Right renal cortex interstitium (tissue), 3 donors: Measurements from ENCODE around the gene KCNIP3. TPM values are rescaled to one million over a fixed set of nuclear protein-coding genes. Genes with fewer than 3 reads are reported as not detected.
"Not testable (repeated sequence)": the region's sequence is repeated elsewhere in the genome, so short reads cannot be mapped to it uniquely, and the experiment has no call there.

Experiments used
- DNase-seq, 3 donors: peaks; one replicate each; pipeline ENCODE4 v3.0.0-alpha.2; 2013; ENCODE audit warnings: low read depth in 3 of 3, low spot score in 2 of 3
- polyA plus RNA-seq, 3 donors: library from polyadenylated mRNA; unstranded; fragments of 120-200 nt; gene quantifications; one replicate each; pipeline ENCODE4 v1.2.1, GENCODE V29; 2013; ENCODE audit not compliant: insufficient read length in 3 of 3

The KCNIP3 gene
- 10 to 100 TPM; 14.0 to 14.7 (median 14.4) TPM for polyA plus RNA-seq

DNA sequence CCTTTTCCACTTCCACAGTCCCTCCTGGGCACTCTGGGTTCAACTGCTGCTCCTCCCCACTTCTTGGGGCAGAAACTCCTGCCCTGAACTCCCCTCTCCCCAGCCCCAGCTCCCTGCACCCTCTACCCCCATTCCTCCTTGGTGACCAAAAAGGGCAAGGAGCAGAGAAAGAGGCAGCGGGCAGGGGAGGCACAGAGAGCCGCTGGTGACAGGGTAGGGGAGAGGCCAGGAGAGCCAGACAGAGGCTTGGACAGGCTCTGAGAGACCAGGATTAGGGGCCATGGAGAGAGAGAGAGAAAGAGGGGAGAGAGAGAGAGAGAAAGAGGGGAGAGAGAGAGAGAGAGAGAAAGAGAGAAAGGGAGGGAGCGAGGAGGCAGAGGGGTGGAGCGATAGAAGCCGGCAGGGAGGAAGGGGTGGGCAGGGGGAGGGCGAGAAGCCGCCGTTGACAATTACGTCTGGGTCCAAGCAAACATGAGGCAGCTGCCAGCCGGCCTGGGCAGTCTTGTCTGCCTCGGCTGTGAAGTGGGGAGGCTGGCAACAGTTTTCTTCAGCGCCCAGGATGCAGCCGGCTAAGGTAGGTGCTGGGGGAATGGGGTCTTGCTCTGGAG, at the start of gene KCNIP3:
TSS of gene KCNIP3 (plus strand) at position 468 of the 608 bp plus-strand sequence. CDS start at position 560, 92 bp downstream.
- DNase-seq = no peak

DNA sequence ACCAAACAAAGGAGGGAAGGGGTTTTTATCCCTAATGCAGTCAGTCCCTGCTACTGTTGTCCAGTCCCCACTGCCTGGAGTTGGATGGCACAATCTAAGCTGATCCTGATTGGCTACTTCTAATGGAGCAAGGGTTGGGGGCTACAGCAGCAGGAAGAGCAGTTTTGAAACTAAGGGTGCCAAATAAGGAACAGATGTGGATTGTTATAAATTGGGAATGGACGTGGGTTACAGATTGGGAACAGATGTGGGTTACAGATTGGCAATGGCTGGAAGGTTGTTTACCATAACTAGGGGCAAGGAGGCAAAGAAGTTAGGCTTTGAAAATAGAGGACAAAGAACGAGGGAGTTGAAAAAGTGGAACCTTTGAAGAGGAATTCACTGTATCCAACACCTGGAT, 38.9 kb upstream of the KCNIP3 start:
- no peak for DNase-seq

DNA sequence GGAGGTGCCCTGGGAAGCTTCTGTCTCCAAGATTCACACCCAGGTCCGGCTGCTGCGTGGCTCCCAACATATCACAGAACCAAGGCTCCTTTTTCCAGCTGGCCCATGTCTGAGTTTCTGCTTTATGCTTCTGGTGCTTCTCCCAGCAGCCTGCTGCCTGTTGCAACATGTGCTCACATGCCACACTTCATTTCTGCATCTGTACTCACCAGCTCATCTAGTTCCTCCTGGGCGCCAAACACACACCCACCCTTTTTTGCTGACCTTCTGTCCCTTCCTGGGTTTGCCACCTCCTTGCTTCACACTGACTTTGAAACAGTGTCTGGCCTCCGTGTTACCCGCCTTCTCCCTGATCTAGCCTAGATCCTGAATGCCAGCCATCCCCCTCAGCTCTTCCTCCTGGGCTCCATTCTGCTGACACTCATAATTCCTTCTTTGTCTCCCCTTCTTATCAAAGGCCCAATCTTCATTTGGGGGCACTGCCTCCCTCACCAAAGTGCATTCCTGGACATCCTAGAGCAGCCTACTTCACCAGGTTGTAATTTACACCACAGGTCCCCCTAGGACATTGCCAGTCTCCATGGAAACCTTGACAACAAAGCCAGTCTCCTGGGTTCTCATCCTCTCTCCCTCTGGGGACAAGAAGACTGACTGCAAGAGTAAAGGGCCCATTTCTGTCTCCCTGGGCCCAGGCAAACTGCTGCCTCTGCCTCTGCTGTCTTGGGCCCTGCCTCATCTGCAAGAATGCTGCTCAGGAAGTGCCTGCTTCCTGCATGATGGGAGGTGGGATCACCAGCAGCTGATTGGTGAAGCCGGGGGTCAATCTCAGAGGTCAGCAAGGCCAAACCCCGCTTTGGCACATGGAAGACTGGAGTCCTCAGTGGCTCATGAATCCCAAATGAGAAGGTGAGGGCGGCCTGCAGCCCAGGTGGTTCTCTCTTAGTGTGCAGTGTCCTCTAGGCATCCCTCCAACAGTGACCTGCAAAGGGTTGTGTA, 36.8 kb upstream of the KCNIP3 start:
- DNase-seq = no peak

DNA sequence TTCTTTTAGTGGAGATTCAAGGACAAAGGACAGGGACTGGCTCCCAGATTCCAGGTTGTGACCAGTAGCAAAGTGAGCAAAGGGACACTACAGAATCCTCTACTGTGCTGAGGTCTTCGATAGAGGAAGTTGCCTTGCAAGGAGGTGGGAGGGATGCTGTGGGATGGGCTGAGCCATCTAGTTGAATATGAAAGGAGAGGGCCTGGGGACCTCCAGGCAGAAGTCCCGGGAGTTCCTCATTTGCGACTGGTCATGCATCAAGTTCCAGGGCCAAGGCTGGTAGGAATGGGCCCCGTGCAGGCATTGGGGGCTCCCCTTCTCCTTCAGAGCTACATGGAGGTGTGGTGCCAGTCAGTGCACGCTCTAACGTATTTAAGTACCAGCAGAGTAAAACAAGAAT, 35.5 kb upstream of the KCNIP3 start:
- DNase-seq = no peak

DNA sequence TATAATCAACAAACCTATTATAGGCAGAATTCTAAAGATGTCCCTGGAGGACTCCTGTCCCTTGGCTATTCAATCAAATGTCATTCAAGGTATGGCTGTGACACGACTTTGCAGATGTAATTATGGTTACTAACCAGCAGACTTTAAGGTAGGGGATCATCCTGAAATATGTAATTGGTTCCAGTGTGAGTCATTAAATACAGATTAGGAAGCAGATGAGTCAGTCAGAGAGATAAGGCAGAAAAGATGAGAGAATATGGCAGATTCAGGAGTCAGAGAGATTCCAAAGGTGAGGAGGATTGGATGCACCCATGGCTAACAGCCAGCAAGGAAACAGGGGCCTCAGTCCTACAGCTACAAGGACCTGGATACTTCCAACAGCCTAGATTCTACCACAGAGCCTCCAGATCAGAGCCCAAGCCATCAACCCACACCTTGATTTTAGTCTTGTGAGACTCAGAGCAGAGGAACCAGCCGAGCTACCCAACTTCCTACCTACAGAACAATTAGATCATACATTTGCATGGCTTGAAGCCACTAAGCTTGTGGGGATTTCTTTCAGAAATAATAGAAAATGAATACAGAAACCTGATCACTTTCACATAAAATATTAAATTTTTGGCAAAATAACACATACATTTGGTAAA, 34.1 kb upstream of the KCNIP3 start:
- no peak for DNase-seq

DNA sequence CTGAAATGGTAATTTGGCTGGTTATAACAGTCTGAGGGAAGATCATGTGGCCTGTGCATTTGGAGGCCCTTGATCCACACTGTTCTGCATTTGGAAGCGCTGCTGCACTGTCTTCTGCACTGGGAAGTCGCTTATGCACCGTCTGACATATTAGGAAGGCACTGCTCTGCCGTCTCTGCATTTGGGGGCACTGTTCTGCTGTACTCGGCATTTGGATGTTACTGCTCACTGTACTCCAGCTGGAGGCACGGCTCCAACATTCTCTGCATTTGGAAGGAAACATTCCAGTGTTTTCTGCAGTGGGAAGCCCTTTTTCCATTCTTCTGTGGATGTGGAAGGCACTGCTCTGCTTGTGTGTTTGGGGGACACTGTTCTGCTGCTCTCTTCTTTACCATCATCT, 32.5 kb upstream of the KCNIP3 start:
- DNase-seq = no peak

DNA sequence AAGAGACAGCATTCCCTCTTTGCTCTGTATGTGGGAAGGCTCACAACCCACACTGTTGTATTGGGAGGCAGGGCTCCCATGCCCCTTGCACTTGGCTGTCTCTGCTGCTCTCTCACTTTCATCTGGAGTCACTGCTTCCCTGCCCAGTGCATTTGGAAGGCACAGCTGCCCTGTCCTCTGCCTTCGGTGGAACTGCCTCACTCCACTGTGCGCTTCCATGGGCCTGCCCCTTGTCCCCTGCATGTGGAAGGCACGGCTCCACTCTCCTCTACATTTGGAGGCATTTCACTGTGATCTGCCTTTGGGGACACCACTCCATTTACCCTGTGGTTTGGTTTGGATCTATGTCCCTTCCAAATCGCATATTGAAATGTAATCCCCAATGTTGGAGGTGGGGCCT, 32.0 kb upstream of the KCNIP3 start:
- DNase-seq = no peak

DNA sequence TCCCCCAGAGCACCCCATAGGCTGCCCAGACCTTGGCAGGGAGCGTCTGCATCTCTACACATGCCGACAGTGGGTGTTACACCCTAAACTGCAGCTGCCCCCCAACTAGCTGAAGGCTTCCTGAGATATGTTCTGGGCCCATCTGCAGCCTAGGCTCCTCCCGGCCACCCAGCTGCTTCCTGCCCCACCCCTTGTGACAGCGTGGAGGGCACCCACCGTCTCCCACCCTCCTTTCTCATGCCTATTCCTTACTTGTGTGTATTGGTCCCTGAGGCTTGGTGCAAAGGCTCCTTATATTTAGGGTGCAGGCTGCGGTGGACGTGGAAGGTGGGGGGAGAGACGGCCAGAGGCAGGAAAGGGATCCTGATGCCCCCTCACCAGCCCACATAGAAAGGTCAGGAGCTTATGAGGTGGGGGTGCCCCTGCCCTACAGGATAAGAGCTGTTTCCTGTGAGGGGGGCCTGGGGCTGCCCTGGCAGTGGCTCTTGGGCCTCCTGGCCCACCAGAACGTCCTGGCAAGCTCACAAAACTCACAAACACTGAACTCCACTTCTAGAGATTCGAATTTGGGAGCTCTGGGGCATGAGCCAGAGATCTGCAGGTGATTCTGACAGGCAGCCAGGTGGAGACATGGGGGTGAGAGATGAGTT, 30.2 kb upstream of the KCNIP3 start:
- DNase-seq = no peak

DNA sequence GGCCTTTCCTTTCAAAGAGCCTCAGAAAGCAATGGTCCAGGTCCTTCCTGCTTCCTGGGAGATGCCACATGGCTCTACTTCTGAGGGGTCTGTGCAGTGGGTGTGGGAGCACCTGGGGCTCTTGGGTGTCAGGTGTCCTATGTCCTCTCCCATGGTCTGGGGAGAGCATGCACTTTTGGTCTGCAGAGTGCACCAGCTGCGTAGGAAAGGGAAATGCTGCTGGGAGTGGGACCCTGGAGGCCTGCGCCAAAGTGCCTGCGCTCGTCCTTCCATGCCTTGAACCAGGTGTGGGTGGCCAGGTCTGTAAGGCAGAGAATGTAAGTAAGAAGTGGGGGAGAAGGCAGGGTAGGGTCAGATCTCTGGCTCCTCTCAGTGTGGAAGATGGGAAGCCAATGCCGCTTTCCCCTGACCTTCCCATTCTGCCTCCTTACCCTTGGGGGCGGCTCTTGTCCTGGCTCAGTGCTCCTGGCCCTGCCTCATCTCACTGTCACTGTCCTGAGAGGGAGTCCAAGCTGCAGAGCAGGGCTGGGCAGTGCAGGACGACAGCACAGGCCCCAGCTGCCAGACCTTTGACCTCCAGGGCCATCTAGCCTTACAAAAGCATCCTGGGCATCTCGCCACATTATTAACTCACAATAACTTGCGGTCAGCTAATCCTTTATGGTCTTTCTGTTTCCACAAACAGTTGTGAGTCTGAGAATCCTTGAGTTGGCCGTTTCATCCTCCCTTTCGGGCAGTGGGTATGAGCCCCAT, 29.5 kb upstream of the KCNIP3 start:
- DNase-seq = no peak

DNA sequence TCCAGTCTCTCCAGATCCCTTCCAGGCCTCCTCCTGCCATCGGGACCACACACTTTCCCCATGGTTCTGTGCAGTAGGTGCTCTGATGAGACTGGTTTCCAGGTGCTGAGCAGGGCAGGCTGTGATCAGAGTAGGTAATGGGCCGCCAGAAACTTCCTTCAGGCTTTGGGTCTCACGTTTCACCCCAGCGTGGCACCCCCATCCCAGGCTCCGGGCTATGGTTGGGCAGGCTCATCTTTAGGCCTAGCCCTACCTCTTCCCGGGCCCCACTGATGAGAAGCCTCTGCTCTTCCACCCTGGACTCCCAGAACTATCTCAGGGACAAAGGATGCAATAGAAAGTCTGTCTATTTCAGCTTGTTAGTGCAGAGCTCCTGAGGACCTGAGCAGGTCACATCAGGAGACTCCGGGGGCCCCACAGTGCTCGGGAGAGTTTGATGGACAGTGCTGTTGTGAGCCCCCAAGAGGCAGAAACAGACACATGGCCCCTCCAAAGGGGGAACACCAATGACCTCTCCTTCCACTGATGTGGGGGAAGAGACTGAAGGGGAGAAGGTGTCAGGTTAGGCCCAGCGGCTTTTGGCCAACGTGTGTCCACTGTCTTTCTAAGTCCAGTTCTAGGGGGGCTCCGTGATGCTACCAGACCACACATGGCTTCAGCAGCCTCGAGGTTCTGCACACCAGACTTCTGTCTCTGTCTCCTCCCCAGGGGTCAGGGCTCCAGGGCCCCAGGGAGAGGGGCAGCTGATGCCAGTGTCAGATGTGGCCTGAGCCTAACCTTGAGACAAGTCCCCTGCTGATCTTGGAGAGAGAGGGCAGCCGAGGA, 28.7 kb upstream of the KCNIP3 start:
- no peak for DNase-seq

DNA sequence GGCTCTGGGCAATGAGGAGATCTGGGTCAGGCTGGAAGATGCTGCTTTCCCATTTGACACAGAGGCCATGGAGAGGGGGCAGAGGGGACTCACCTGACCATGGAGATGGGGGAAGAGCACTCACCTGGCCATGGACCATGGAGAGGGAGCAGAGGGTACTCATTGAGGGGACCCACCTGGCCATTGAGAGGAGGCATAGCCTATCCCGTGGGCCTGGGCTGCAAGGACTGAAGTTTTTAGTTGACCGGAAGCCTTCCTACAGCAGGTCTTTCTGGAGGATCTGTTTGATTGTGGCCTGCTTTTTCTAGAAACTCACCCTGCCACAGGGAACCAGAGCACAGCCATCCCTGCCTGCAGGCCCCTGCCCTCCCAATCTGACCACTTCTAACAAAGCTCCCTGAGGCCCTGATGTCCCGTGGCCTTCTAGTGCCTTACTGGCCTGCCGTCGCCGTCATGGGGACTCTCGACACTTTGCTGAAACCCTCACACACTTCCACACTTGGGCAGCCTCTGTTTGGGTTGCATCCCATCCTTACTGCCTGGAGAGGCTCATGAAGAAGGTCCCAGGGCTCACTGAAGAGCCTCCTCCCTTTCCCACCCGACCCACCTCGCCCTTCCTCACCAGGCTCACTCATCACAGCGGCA, 28.0 kb upstream of the KCNIP3 start:
- no peak for DNase-seq

DNA sequence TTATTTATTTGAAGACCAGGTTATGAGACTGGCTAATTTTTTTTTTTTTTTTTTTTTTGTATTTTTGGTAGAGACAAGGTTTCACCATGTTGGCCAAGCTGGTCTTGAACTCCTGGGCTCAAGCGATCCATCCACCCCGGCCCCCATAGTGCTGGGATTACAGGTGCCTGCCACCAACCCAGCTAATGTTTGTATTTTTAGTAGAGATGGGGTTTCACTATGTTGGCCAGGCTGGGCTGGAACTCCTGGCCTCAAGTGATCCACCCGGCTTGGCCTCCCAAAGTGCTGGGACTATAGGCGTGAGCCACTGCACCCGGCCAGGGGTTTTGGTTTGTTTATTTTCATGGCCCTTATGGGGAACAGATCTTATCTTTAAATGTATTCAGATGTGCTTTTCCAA, 27.4 kb upstream of the KCNIP3 start:
- not testable (repeated sequence) for DNase-seq

DNA sequence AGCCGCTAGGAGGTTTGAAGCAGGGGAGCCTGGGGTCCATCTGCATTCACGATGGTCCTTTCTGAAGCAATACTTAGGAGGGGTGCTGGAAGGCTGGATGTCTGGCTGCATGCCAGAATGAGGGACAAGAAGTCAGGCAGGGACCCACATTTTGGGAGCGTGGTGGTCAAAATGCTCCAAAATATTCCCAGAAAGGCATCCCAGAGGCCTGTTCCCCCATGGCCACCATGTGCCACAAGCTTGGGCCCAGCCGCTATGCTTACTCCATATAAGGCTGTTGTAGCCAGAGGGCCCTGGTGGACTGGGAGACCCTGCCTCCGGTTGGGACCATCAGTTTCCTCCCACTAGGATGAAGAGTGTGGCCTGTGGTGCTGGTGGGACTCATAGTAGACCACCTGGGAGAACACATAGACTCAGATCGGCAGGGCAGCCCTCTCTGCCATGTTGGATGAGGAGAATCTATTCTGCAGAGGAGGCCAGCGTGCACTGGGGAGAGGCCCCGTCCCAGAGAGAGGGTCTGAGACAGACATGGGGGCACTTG, 26.5 kb upstream of the KCNIP3 start:
- no peak for DNase-seq

DNA sequence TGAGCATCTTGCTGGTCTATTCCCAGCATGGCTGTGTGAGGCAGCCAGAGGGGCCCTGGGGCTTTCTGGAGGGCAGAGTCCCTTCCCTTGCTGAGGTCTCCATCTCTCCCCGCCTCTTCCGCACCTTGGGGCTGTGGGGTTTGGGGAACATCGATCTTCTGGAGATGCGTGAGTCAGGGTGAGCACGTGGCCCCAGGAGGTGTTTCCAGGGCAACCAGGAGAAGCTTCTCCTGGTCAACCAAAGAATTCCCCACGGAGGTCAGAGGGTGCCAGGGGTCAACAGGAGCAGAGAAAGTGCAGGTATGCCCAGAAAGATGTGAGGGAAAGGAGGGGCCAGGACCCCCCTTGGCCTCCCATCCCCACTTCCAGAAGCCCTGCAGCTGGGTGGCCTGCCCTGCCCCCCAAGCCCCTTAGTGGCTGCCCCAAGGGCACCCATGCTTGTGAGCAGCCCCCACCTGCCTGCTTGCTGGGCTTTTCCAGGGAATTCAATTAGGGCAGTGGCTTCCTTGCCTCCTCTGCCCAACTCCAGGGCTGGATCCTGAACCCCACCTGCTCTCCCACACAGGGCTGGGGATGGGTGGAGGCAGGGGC, 25.7 kb upstream of the KCNIP3 start:
- DNase-seq = no peak

DNA sequence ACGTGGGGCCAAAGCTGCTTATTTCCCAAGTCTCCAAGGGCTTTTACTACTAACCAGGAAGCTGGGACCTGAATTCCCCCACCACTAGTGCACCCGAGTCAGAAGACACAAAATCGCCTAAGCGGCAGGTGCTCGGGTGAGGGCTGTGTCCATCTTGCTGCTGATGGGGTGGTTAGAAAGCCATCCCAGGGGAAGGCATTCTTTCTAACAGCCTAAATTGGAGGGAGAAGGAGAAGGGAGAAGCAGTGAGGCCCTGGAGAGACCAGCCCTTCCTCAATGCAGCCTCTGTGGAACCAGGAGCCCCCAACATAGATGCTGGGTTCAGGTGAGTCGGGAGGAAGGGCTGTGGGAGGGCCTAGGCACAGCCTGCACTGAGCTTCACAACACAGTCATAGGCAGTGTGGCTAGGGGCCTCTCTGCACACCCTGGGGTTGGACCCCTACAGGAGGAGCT, 24.8 kb upstream of the KCNIP3 start:
- DNase-seq = no peak

DNA sequence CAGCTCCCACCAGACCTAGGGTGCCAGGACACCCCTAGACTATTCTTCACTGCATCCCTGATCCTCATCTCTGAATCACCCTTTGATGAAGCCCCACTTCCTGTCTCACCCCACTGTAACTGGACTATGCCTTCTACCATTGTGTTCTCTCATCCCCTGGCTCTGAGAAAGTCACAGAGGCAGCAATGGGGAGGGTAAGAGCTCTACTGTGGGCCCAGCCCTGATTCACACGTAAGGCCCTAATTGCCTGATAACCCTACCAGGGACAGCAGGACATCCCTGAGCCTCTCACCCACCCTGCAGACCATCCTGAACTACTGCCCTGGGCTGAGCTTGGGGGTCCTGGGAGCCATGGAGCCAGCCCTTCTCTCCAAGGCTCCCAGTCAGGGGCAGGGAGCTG, 24.4 kb upstream of the KCNIP3 start:
- no peak for DNase-seq

DNA sequence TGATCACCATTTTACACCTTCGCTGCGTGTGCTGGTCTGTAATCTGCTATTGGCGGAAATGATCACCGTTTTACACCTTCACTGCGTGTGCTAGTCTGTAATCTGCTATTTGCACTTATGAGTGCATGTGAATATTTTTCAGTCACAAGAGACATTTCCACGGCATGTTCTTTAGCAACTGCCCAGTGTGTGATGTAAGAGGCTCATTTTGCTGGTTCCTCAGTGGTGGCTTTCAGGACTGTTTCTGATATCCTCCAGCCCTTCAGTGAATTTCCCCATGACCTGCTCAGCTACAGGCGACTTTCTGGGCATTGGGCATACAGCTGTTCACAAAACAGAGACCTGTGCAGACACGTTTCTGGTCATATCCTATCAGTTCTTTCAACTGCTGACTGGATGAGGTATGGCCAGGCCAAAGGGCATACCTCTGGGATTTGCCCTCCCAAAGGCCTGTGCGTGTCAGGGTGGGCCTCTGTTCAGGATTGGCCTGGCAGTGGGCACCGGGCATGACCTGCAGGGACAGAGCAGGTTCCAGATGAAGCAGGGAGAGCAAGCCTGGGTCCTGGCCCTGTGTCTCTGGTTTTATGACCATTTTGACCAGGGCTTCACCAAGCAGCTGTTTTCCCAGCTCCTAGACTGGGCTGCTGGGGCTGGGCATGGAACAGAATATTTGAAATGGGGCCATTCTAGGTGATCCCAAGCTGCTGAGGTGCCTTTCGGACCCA, 23.4 kb upstream of the KCNIP3 start:
- DNase-seq = no peak
